ENCODE results near the gene SEPTIN2. TPM values are rescaled to one million over a fixed set of nuclear protein-coding genes. Genes with fewer than 3 reads are reported as not detected.
A peak's percentile ranks its signal among the peaks of the same experiment; 100 is the strongest.

SEPTIN2 gene
- total RNA-seq, 2 donors from 2014 or later, result 226 to 271 TPM

GRCh38 chr2:241351640-241352031 is 35.9 kb downstream of the SEPTIN2 start:
- peak overlapping the region; percentile 18 to 60 (median 28) for H3K27ac ChIP-seq
- H3K4me1 ChIP-seq, result peaks cover 34% of the 10 kb centered on the region
- H3K9me3 ChIP-seq, result no peaks in the 10 kb centered on the region
- 26 to 27% methylated on average over 3 of the region's 3 CpGs for WGBS, 2 donors
- DNase-seq (no peak), ATAC-seq (no peak)
- no peak for TF ChIP-seq POLR2A (IDR thresholded peaks at IDR 0.05)
- TF ChIP-seq CTCF (IDR thresholded peaks at IDR 0.05), result no peak
- H3K36me3 ChIP-seq (replicated peaks in 1 of 2; ENCODE audit: insufficient read depth in 1 of 2, low read depth in 2 of 2), result peaks cover 0 to 37% of the 10 kb centered on the region in 2 donors
- H3K27me3 ChIP-seq, result no peaks in the 10 kb centered on the region
- H3K4me3 ChIP-seq, result no peak overlapping the region
- intact Hi-C loops (cut with DNase I), result no loop called here

- peaks cover 0 to 32% of the 10 kb centered on the region in 2 donors for H3K36me3 ChIP-seq (replicated peaks in 1 of 2; ENCODE audit: insufficient read depth in 1 of 2, low read depth in 2 of 2)
- TF ChIP-seq POLR2A (IDR thresholded peaks at IDR 0.05) (no peak), CTCF (IDR thresholded peaks at IDR 0.05) (no peak)
These were observed 36.5 kb downstream of the SEPTIN2 start for GRCh38 chr2:241352227-241352626.

GRCh38 chr2:241354668-241355658 is 39.2 kb downstream of the SEPTIN2 start:
- intact Hi-C loops (cut with DNase I), result no loop called here
- peak overlapping the region in 3 of 4 donors; percentile 48 to 78 (median 78) for H3K27ac ChIP-seq
- no peaks in the 10 kb centered on the region for H3K9me3 ChIP-seq
- TF ChIP-seq CTCF (IDR thresholded peaks at IDR 0.05) (no peak), POLR2A (IDR thresholded peaks at IDR 0.05) (peak in 1 of 3 donors; percentile 30)
- peak; percentile 71 for ATAC-seq
- H3K4me1 ChIP-seq, result peaks cover 58% of the 10 kb centered on the region
- H3K36me3 ChIP-seq (replicated peaks in 1 of 2; ENCODE audit: insufficient read depth in 1 of 2, low read depth in 2 of 2), result peaks cover 0 to 15% of the 10 kb centered on the region in 2 donors
- no peaks in the 10 kb centered on the region for H3K27me3 ChIP-seq
- 17 to 28% methylated on average over 6 to 39 of the region's 40 CpGs for WGBS, 2 donors
- peak; percentile 93 to 96 (median 96) for DNase-seq
- no peak overlapping the region for H3K4me3 ChIP-seq

More at GRCh38 chr2:241352227-241352626, 36.5 kb downstream of the SEPTIN2 start:
- WGBS, 2 donors, result 26 to 27% methylated on average over 3 of the region's 3 CpGs
- peak overlapping the region; percentile 2 to 60 (median 28) for H3K27ac ChIP-seq
- H3K4me1 ChIP-seq, result peaks cover 40% of the 10 kb centered on the region
- no peaks in the 10 kb centered on the region for H3K27me3 ChIP-seq
- no peak overlapping the region for H3K4me3 ChIP-seq
- ATAC-seq (no peak), DNase-seq (no peak)
- intact Hi-C loops (cut with DNase I), result no loop called here
- no peaks in the 10 kb centered on the region for H3K9me3 ChIP-seq

- 0 to 2% methylated on average over 24 to 75 of the region's 101 CpGs for WGBS, 2 donors
- peaks cover 50% of the 10 kb centered on the region for H3K4me1 ChIP-seq
These were observed 40.5 kb downstream of the SEPTIN2 start, which contains the start of gene FARP2 for GRCh38 chr2:241355983-241356870. Gene FARP2 (plus strand): TSS chr2:241356285. CDS start chr2:241373108, 16,823 bp downstream.

More at GRCh38 chr2:241355983-241356870, 40.5 kb downstream of the SEPTIN2 start, which contains the start of gene FARP2:
- H3K9me3 ChIP-seq, result no peaks in the 10 kb centered on the region
- peak; percentile 100 for DNase-seq
- intact Hi-C loops (cut with DNase I), result no loop called here
- peak; percentile 92 for ATAC-seq
- no peak for TF ChIP-seq CTCF (IDR thresholded peaks at IDR 0.05)
- TF ChIP-seq POLR2A (IDR thresholded peaks at IDR 0.05), result peak; percentile 56 to 89 (median 66)
- H3K27me3 ChIP-seq, result no peaks in the 10 kb centered on the region
- H3K36me3 ChIP-seq (replicated peaks in 1 of 2; ENCODE audit: insufficient read depth in 1 of 2, low read depth in 2 of 2), result peaks cover 0 to 10% of the 10 kb centered on the region in 2 donors
- peak within 1 kb of the TSS; percentile 82 to 92 (median 90) for H3K27ac ChIP-seq
- peak within 1 kb of the TSS; percentile 42 to 72 for H3K4me3 ChIP-seq
